Measurements from ENCODE around the gene GRIA4.

DNA sequence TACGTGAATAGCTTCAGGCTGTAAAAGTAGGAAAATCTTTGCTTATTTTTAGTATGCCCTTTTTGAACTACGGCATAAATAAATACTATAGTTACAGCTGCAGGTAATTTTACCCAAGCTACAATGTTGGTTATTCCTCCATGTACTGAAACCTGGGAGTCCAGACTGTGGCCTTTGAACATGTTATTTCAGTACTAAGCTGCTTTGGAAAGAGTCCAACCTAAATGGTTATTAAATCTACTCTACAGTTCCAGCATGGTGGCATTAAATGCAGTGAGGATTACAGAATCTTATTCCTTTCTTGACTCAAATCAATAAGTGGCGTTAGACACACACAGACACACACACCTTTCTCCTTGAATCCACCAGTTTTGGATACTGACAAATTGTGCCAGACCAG, 247.1 kb downstream of the GRIA4 start:
- TF ChIP-seq, protein P1, sequence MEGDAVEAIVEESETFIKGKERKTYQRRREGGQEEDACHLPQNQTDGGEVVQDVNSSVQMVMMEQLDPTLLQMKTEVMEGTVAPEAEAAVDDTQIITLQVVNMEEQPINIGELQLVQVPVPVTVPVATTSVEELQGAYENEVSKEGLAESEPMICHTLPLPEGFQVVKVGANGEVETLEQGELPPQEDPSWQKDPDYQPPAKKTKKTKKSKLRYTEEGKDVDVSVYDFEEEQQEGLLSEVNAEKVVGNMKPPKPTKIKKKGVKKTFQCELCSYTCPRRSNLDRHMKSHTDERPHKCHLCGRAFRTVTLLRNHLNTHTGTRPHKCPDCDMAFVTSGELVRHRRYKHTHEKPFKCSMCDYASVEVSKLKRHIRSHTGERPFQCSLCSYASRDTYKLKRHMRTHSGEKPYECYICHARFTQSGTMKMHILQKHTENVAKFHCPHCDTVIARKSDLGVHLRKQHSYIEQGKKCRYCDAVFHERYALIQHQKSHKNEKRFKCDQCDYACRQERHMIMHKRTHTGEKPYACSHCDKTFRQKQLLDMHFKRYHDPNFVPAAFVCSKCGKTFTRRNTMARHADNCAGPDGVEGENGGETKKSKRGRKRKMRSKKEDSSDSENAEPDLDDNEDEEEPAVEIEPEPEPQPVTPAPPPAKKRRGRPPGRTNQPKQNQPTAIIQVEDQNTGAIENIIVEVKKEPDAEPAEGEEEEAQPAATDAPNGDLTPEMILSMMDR (IDR thresholded peaks at IDR 0.05): no peak
- TF ChIP-seq POLR2A (IDR thresholded peaks at IDR 0.05): no peak

All from uterus (tissue), 2 donors.